ENCODE data around the gene RNFT2. TPM values are rescaled to one million over a fixed set of nuclear protein-coding genes. Genes with fewer than 3 reads are reported as not detected.

The RNFT2 gene
- total RNA-seq, 1 donor from 2014 or later = 9.6 TPM

DNA sequence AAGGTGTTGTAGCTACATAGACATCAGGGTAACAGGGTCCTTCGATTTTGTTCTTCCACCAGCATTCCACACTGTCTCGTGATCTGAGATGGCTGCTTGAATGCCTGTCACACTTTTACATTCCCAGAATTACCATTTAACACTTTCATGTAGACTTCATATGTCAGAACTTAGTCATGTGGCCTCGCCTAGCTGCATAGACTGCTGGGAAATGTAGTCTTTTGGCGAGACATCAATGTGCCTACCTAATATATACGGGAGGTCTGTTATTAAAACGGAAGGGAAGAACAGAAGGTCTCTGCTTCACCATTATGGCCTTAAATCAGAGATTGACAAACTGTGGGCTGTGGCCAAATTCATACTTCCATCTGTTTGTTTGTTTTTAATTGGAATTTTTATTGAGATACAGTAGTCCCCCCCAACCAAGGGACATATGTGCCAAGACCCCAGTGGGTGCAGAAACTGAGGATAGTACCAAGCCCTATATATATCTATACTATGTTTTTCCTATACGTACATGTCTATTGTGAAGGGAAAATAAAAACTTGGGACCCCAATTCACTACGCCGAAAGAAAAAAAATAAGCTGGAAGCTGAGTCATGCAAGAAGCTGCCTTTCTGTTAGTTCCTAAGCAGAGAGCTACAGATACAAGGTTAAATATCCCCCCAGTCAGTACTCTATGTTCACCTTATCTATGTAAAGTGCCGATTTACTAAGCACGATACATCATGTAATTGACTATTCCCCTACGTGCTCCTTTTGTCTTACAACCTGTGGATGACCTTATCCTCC lies 154.4 kb downstream of the RNFT2 start:
- no peaks in the 10 kb centered on the region for H3K4me1 Mint-ChIP-seq (ENCODE audit: unreplicated experiment)
- no peaks in the 10 kb centered on the region for H3K36me3 Mint-ChIP-seq (ENCODE audit: unreplicated experiment)
- H3K4me3 Mint-ChIP-seq (ENCODE audit: unreplicated experiment) = no peak overlapping the region
- DNase-seq (ENCODE audit: extremely low spot score, unreplicated experiment) = no peak
- H3K27ac Mint-ChIP-seq (ENCODE audit: unreplicated experiment) = no peak overlapping the region
- H3K27me3 Mint-ChIP-seq (ENCODE audit: unreplicated experiment) = peaks cover 45% of the 10 kb centered on the region
- TF ChIP-seq, protein P1, sequence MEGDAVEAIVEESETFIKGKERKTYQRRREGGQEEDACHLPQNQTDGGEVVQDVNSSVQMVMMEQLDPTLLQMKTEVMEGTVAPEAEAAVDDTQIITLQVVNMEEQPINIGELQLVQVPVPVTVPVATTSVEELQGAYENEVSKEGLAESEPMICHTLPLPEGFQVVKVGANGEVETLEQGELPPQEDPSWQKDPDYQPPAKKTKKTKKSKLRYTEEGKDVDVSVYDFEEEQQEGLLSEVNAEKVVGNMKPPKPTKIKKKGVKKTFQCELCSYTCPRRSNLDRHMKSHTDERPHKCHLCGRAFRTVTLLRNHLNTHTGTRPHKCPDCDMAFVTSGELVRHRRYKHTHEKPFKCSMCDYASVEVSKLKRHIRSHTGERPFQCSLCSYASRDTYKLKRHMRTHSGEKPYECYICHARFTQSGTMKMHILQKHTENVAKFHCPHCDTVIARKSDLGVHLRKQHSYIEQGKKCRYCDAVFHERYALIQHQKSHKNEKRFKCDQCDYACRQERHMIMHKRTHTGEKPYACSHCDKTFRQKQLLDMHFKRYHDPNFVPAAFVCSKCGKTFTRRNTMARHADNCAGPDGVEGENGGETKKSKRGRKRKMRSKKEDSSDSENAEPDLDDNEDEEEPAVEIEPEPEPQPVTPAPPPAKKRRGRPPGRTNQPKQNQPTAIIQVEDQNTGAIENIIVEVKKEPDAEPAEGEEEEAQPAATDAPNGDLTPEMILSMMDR (IDR thresholded peaks at IDR 0.05) = no peak
- H3K9me3 Mint-ChIP-seq (ENCODE audit: unreplicated experiment) = no peaks in the 10 kb centered on the region

DNA sequence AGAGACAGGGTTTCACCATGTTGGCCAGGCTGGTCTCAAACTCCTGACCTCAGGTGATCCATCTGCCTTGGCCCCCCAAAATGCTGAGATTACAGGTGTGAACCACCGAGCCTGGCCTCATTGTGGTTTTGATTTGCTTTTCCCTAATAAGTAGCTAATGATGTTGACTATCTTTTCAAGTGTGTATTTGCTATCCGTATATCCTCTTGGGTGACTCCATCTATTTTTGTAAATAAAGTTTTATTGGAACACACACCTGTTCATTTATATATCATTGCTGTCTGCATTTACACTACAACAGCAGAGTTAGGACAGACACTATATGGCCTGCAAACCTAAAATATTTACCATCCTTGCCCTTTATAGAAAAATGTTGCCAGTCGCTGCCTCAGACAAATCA lies 156.8 kb downstream of the RNFT2 start:
- Mint-ChIP-seq H3K4me1 (ENCODE audit: unreplicated experiment) (no peaks in the 10 kb centered on the region), H3K9me3 (ENCODE audit: unreplicated experiment) (no peaks in the 10 kb centered on the region), H3K4me3 (ENCODE audit: unreplicated experiment) (no peak overlapping the region), H3K27me3 (ENCODE audit: unreplicated experiment) (peaks cover 61% of the 10 kb centered on the region), H3K36me3 (ENCODE audit: unreplicated experiment) (no peaks in the 10 kb centered on the region), H3K27ac (ENCODE audit: unreplicated experiment) (no peak overlapping the region)
- DNase-seq (ENCODE audit: extremely low spot score, unreplicated experiment) = no peak
- TF ChIP-seq, protein P1 (IDR thresholded peaks at IDR 0.05) = no peak

DNA sequence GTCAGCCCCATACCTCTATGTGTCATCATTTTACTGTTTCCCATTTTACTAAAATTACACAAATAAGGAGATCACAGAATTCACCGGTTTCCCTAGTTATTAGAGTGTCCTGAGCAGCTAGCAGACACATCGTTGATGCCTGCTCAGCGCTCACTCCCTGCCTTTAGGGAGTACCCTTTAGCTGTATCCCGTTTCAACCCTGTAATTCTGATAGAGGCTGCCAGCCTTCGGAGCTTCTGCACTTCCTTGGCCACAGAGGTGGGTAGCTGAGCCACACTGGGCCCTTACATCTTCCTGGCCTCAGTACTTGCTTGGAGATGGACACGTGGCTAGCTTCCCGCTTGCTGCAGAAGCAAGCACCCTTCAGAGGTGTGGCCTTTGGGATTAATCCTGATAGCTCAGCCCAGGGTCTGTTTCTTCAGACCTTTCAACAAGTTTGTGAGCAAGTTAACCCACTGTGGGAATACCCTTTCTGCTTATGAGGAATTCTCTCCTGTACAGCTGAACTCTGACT lies 158.4 kb downstream of the RNFT2 start:
- H3K4me3 Mint-ChIP-seq (ENCODE audit: unreplicated experiment) = no peak overlapping the region
- no peaks in the 10 kb centered on the region for H3K9me3 Mint-ChIP-seq (ENCODE audit: unreplicated experiment)
- no peak for DNase-seq (ENCODE audit: extremely low spot score, unreplicated experiment)
- TF ChIP-seq, protein P1 (IDR thresholded peaks at IDR 0.05) = no peak
- H3K4me1 Mint-ChIP-seq (ENCODE audit: unreplicated experiment) = no peaks in the 10 kb centered on the region
- H3K27ac Mint-ChIP-seq (ENCODE audit: unreplicated experiment) = no peak overlapping the region
- H3K36me3 Mint-ChIP-seq (ENCODE audit: unreplicated experiment) = no peaks in the 10 kb centered on the region
- H3K27me3 Mint-ChIP-seq (ENCODE audit: unreplicated experiment) = peaks cover 66% of the 10 kb centered on the region

DNA sequence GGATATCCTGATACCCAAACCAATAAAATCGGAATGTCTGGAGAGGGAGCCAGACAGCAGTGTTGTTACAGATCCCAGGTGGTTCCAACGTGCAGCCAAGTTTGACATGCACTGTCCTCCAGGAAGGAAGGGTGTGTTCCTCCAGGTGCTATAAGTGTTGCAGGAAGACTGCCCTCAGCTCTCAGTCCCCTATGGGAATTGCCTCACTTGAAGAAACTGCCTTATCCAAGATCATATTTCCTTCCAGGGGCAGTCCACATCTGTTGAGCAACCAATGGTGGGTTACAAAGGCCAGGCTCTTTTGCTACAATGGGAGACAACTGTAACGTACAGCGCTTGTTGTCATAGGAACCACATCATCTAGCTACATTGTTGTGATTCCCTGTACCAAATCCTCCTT lies 159.4 kb downstream of the RNFT2 start:
- H3K9me3 Mint-ChIP-seq (ENCODE audit: unreplicated experiment) = no peaks in the 10 kb centered on the region
- H3K4me3 Mint-ChIP-seq (ENCODE audit: unreplicated experiment) = no peak overlapping the region
- no peak overlapping the region for H3K27ac Mint-ChIP-seq (ENCODE audit: unreplicated experiment)
- no peaks in the 10 kb centered on the region for H3K4me1 Mint-ChIP-seq (ENCODE audit: unreplicated experiment)
- H3K27me3 Mint-ChIP-seq (ENCODE audit: unreplicated experiment) = peaks cover 71% of the 10 kb centered on the region
- TF ChIP-seq, protein P1 (IDR thresholded peaks at IDR 0.05) = no peak
- H3K36me3 Mint-ChIP-seq (ENCODE audit: unreplicated experiment) = no peaks in the 10 kb centered on the region
- DNase-seq (ENCODE audit: extremely low spot score, unreplicated experiment) = no peak

DNA sequence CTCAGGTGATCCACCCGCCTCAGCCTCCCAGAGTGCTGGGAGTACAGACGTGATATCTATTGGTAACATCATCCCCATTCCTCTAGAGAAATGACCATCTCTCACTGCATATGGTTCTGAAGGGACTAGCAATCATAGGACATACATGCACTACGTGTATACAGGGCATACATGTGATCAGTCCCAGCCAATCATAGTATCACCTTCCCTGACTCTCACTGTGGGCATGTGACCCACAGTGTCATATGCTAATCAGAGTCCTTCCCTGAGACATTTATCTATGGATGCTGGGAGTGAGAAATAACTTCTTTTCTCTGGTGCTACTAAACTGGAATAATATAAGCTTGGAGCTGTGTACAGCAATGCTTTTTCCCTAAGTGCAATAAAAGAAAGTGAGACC lies 160.6 kb downstream of the RNFT2 start:
- Mint-ChIP-seq H3K9me3 (ENCODE audit: unreplicated experiment) (no peaks in the 10 kb centered on the region), H3K27ac (ENCODE audit: unreplicated experiment) (no peak overlapping the region), H3K4me1 (ENCODE audit: unreplicated experiment) (no peaks in the 10 kb centered on the region), H3K36me3 (ENCODE audit: unreplicated experiment) (no peaks in the 10 kb centered on the region), H3K27me3 (ENCODE audit: unreplicated experiment) (peaks cover 77% of the 10 kb centered on the region), H3K4me3 (ENCODE audit: unreplicated experiment) (no peak overlapping the region)
- TF ChIP-seq, protein P1 (IDR thresholded peaks at IDR 0.05) = no peak
- DNase-seq (ENCODE audit: extremely low spot score, unreplicated experiment) = no peak

All from osteocyte (in vitro differentiated cells).